Fibroblast of gingiva (primary cell): ENCODE measurements around the gene MAMDC4.
A peak's percentile ranks its signal among the peaks of the same experiment; 100 is the strongest.

Source experiments
- DNase-seq: peaks from one replicate; pipeline ENCODE4 v3.0.0-alpha.2; 2011; ENCODE audit warnings: low read depth

The MAMDC4 gene

GRCh38 chr9:136890661-136891060 is 38.5 kb downstream of the MAMDC4 start:
- DNase-seq, result no peak

- no peak for DNase-seq
These were observed 43.9 kb downstream of the MAMDC4 start for GRCh38 chr9:136896027-136896426.

- DNase-seq, result no peak
These were observed 46.4 kb downstream of the MAMDC4 start for GRCh38 chr9:136898483-136899100.

GRCh38 chr9:136899196-136899595 is 47.0 kb downstream of the MAMDC4 start:
- no peak for DNase-seq

GRCh38 chr9:136900556-136900955 is 48.4 kb downstream of the MAMDC4 start:
- DNase-seq, result no peak

GRCh38 chr9:136900988-136901515 is 48.9 kb downstream of the MAMDC4 start:
- DNase-seq, result no peak

GRCh38 chr9:136901516-136902258 is 49.5 kb downstream of the MAMDC4 start:
- no peak for DNase-seq

GRCh38 chr9:136902259-136902821 is 50.2 kb downstream of the MAMDC4 start:
- peak; percentile 60 for DNase-seq

- DNase-seq, result no peak
These were observed 51.0 kb downstream of the MAMDC4 start for GRCh38 chr9:136903041-136903554.

GRCh38 chr9:136906266-136906665 is 54.1 kb downstream of the MAMDC4 start:
- DNase-seq, result no peak

- no peak for DNase-seq
These were observed 55.1 kb downstream of the MAMDC4 start for GRCh38 chr9:136907011-136907914.
